GM18499 (cell line): Measurements from ENCODE around the gene NUCB2.

Source experiments
- ATAC-seq: cut with Tn5 transposase; IDR thresholded peaks from one replicate; pipeline ENCODE4 v1.9.1; 2021; ENCODE audit warnings: moderate number of reproducible peaks; ENCODE audit not compliant: insufficient read depth, unreplicated experiment

NUCB2 gene

DNA sequence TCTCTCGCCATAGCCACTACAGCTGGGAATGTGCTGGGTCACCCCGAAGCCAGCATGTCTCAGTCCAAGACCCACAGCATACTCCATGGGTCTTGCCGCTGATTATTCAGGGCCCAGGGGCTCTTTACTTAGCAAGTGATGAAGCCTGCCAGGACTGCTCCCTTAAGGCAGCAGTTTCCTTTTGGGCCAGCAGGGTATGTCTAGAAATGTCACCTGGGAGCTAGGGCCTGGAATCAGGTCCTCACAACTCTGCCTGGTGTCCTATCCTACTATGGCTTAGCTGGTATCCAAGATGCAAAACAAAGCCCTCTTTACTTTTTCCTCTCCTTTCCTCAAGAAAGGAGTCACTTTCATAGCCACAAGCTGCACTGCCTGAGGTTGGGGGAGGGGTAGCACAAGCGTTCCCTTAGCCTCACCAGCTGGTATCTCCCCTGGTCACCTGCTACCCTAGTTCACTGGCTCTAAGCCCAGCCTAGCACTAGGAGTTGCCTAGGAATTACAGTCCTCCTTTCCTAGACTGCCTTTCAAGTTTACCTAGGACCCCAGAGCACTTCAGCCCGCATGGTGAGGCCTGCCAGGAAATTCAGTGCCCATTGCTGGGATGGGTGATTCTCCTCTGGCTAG, 52.4 kb downstream of the NUCB2 start:
- ATAC-seq, result no peak

GRCh38 chr11:17331669-17332068, 55.1 kb downstream of the NUCB2 start:
- ATAC-seq, result no peak

DNA sequence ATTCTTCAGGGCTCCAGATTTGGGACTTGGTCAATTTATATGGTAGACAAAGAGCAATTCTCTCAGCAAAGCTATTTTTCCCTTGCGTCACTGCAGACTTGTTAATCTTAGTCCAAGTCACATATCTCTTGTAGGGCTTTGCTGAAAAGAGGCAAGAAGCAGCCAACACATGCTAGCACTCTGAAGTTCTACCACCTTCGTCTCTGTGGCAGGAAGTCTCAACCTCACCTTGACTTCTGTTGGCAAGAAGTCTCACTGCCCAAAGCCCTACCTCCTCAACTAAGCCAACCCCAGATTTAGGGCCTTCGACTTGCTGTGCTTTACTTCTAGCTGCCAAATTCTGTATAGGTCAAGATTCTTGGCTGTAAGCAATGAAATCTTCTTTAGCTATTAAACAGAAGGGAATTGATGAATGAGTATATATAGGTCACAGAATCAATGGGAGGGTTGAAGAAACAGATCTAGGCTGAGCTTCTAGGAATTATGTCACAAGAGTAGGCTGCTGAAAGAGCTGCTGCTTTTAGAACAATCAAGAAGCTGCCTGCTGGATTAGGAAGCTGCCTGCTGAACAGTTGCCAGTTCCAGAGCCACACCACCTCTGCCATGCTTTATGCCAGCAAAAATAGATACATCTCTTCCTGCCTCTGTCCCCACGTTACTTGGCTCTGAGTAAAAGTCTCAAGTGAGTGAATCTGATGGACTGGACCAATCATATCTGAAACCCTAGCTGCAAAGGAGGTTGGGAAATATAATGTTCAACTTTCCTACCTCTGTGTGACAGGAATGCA, 57.5 kb downstream of the NUCB2 start:
- no peak for ATAC-seq

GRCh38 chr11:17343257-17343656, 66.7 kb downstream of the NUCB2 start:
- no peak for ATAC-seq

GRCh38 chr11:17343907-17344306, 67.4 kb downstream of the NUCB2 start:
- no peak for ATAC-seq

GRCh38 chr11:17347676-17348075, 71.1 kb downstream of the NUCB2 start:
- ATAC-seq, result no peak

DNA sequence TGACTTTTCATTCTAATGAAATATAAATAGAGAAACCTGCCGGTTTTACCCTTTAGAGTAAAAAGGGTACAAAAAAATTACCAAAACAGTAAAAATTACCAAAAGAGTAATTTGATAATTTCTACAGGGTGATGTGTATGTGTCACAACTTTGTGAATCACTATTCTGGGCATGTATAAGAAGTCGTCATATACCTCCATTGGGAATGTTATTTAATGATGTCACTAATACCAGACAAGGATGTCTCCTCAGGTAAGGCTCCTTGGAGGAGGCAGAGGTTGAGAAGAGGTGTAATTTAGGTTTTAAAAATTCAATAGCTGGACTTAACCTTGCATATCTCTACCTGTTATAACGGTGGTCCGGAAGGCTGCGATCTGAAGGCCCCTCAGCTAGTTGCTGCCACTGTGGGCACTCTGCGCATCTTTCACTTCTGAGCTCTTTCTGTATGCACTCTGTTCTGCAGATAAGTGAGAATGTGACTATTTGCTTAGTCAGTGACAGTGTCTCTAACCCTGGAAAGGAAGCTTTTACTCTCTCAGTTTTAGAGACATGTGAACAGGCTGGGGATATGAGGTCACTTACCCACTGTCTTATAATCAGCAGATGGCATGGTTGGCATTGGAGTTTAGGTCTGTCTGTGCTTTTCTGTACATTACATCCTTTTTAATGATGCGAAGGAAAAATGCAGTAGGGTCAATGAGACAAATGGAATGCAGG, 74.1 kb downstream of the NUCB2 start:
- no peak for ATAC-seq

GRCh38 chr11:17351172-17351509, 74.6 kb downstream of the NUCB2 start:
- ATAC-seq, result no peak

DNA sequence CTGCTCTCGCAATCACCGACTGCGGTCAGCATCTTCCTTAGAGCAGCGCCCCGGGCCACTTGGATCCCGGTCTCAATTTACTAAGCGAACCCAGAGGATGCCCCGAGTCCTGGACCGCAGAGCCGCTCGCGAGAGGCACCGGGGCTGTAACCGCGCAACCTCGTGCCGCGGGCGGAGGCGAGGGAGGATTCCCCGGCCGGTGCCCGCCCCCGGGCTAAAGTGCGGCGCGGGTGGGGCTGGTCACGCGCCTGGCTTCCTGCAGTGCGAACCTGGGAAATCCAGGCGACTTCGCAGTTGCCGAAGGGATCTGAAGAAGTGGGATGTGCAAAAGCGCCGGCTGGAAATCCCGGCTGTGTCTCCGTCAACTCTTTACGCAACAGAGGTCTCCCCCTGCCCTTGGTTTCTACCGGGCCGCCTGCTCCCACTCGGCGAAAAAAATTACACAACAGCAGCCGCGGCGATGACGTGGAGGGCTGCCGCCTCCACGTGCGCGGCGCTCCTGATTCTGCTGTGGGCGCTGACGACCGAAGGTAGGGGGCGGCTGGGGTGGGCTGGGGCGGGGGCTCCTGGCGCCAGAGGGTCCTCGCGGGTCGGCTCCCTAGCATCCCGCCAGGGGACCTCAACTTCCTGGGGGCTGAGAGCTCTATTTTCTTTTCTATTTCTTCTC, 75.1 kb downstream of the NUCB2 start, which contains the start of gene NCR3LG1:
NCR3LG1 (plus strand) TSS at position 291 of the 667 bp plus-strand sequence; CDS start at position 461, 170 bp downstream.
- no peak for ATAC-seq

- no peak for ATAC-seq
Measured at GRCh38 chr11:17352950-17353820, 76.6 kb downstream of the NUCB2 start.

DNA sequence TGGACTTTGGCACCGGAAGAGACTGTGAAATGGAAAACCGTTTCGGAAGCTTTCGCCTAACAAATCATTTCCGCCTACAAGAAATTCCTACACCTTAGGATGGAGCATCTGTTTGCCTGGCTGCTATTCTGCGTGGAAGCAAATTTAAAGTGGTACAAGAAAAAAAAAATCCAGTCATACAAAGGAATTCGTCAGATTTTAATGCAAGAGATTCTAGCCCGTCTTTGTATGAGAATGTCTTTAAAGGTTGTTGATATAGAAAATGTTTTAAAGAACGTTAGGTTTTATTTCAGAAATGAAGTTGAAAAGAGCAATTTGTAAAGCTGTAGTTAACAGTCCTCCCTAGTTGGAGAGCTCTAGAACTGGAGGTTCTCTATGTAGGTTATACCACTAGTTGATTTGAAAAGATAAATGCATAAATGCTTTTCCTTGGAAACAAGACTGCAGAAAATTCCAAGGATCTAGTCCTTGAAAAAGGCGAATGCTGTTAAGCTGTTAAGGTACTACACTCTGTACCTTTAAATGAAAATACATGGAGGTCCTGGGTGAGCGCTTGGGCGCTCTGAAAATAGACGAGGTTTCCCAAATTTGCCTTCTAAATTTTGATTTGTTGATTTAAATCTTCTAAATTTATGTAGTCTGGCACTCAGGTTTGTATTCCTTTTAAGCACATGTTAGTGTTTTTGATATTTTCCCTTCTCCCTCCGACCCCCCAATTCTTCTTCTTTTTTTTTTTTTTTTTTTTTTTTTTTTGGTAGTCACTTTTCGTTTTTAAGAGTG, 77.5 kb downstream of the NUCB2 start:
- no peak for ATAC-seq

- no peak for ATAC-seq
Measured at GRCh38 chr11:17354601-17354991, 78.1 kb downstream of the NUCB2 start.

DNA sequence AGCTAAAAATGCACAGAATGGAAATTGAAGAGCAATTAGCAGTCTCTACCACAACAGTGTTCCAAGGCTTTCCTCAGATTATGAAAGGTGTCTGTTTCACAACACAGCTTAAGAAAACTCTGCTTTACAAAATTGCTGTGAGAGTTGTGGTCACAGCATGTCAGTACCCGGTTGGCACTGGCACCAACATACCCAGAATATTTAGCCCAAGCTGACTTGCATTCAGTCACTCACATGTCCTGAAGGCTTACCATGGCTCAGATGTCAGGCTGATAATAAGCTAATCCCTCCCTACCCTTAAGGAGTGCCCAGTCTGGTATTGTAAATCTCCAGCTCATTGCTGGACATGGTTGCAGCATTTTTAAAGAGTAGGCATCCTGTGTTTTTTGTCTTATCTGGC, 90.0 kb downstream of the NUCB2 start:
- no peak for ATAC-seq

GRCh38 chr11:17368551-17368950, 92.0 kb downstream of the NUCB2 start:
- ATAC-seq, result no peak

DNA sequence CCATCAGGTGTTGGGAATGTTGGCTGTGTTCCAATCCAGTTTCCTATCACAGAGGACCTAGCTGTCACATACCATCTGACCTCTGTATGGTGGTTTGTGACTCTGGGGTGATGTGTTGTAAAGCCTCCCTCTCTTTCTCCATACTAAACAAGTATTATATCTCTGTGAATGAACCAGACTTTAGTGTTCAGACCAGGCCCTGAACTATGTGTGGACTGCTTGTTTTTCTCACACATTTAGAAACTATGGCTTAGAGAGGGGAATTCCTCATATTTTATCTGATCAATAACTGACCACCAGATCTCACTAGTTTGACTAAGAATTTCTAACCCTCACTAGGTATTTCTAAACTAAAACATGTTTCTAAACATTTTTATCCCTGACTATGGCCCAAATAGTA, 92.6 kb downstream of the NUCB2 start:
- ATAC-seq, result no peak

GRCh38 chr11:17369684-17370243, 93.2 kb downstream of the NUCB2 start:
- no peak for ATAC-seq

DNA sequence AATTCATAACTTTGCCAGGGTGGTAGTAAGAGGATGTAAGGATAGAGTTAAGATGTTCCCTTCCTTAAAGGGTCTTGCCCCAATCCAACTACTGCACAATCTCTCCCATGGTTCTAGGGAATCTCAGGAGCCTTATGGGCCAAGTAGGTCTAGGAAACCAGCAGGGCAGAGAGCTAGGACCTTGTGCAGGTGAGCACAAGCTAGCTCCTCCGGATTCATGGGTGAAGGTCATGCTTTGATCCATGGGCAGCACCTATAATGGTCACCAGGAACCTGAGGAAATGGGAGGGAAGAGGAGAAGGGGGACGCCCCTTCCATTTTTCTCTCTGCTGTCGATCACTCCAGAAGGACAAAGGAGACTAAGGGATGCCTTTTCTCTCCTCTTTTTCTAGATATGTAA, 95.1 kb downstream of the NUCB2 start:
- no peak for ATAC-seq

- ATAC-seq, result no peak
Measured at GRCh38 chr11:17375547-17375946, 99.0 kb downstream of the NUCB2 start.

DNA sequence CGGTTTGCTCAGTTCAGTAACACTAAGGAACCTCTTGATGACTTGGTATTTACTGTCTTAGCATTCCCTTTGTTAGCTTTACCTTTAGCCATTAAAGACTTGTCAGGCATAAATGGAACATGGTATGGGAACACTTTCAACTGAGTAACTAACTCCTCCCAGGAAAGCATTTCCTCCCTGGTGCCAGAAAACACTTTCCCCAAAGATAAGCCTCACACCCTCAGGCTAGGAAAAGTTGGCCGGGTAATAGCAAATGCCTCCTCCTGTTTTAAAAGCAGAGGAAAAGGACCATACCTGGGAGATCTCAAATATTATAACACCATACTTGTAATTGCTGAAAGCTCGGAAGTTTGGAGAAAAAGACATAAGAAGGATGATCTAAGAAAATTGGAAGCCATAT, 100.0 kb downstream of the NUCB2 start:
- ATAC-seq, result no peak
